DMS 273 (cell line): ENCODE data around the gene TMEM272.

Experiments used
- DNase-seq: peaks from one replicate; lab custom pipeline; 2025; ENCODE audit not compliant: unreplicated experiment; lab: John Stamatoyannopoulos, UW

The TMEM272 gene

DNA sequence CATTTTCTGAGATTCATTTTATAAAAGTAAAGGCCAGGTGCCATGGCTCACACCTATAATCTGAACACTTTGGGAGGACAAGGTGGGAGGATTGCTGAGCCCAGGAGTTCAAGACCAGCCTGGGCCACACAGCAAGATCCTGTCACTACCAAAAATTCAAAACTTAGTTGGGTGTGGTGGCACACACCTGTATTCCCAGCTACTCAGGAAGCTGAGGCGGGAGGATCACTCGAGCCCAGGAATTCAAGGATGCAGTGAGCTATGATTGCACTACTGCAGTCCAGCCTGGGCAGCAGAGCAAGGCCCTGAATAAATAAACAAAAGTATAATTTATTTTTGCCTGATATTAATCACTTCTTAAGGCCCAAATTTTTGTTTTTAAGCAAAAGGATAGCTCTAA is 81.5 kb downstream of the TMEM272 start:
- DNase-seq, result no peak
